ENCODE measurements around the gene MRPL41. TPM values are rescaled to one million over a fixed set of nuclear protein-coding genes. Genes with fewer than 3 reads are reported as not detected.

Gene MRPL41
- total and polyA plus RNA-seq, 2 of the 13 experiments (the other 11 are each of a cell fraction or from before 2014, with no cell fraction given) = 20.9 to 54.0 TPM

DNA sequence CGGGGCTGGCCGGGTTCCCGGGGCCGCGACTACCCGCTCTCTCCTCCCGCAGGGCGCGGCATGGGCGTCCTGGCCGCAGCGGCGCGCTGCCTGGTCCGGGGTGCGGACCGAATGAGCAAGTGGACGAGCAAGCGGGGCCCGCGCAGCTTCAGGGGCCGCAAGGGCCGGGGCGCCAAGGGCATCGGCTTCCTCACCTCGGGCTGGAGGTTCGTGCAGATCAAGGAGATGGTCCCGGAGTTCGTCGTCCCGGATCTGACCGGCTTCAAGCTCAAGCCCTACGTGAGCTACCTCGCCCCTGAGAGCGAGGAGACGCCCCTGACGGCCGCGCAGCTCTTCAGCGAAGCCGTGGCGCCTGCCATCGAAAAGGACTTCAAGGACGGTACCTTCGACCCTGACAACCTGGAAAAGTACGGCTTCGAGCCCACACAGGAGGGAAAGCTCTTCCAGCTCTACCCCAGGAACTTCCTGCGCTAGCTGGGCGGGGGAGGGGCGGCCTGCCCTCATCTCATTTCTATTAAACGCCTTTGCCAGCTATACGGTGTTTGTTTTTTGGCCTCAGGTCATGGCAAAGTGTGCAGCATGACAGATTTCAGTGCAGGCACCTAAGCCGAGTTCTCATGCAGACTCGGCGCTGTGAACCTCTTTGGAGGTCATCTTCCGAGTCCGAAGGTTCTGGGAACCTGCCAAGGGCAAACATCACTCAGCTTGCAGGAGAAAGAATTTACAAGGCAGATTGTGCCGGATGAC, 516 bp downstream of the MRPL41 start (continued):
- TF ChIP-seq ZNF652 (CRISPR knock-in tag; IDR thresholded peaks at IDR 0.05; ENCODE audit: borderline replicate concordance, low read depth) (no peak), ZNF615 (CRISPR knock-in tag; IDR thresholded peaks at IDR 0.05; ENCODE audit: borderline replicate concordance) (no peak), U2AF1 (optimal IDR thresholded peaks at IDR 0.05; ENCODE audit: low read depth, low read length) (no peak), ZBTB3 (CRISPR knock-in tag; IDR thresholded peaks at IDR 0.05; ENCODE audit: borderline replicate concordance, low read depth) (no peak), TAF15 (IDR thresholded peaks at IDR 0.05; ENCODE audit: low read depth, low read length, poor library complexity, severe bottlenecking) (no peak), YY1 (IDR thresholded peaks at IDR 0.05; ENCODE audit: insufficient read depth, insufficient replicate concordance, low read depth, low read length) (no peak), NR2C2 (CRISPR knock-in tag; IDR thresholded peaks at IDR 0.05; ENCODE audit: borderline replicate concordance) (peak; percentile 49; the same call in 1 of the 2 replicates), ZNF572 (CRISPR knock-in tag; IDR thresholded peaks at IDR 0.05) (no peak), NAIF1 (CRISPR knock-in tag; IDR thresholded peaks at IDR 0.05; ENCODE audit: borderline replicate concordance) (no peak), NFYC (CRISPR knock-in tag; IDR thresholded peaks at IDR 0.05) (no peak), HNRNPH1 (optimal IDR thresholded peaks at IDR 0.05; ENCODE audit: low read depth, low read length) (no peak), ZNF768 (CRISPR knock-in tag; IDR thresholded peaks at IDR 0.05) (no peak), CEBPB (IDR thresholded peaks at IDR 0.05; ENCODE audit: borderline replicate concordance, low read depth, low read length) (no peak), RNF2 (conservative IDR thresholded peaks at IDR 0.05; ENCODE audit: low read depth) (0 out of 2 replicates have a peak, but pooled peaks have one; percentile 45), ISL2 (CRISPR knock-in tag; IDR thresholded peaks at IDR 0.05) (no peak), JDP2 (CRISPR knock-in tag; IDR thresholded peaks at IDR 0.05; ENCODE audit: borderline replicate concordance) (no peak), TMF1 (CRISPR knock-in tag; IDR thresholded peaks at IDR 0.05; ENCODE audit: low read depth) (no peak), SMARCE1 (IDR thresholded peaks at IDR 0.05; ENCODE audit: borderline replicate concordance) (no peak), SRY (CRISPR knock-in tag; IDR thresholded peaks at IDR 0.05) (no peak), FLYWCH1 (CRISPR knock-in tag; IDR thresholded peaks at IDR 0.05) (no peak), MXD4 (CRISPR knock-in tag; IDR thresholded peaks at IDR 0.05) (no peak), RBFOX2 (IDR thresholded peaks at IDR 0.05; ENCODE audit: low read depth, low read length) (no peak), HOXA9 (CRISPR knock-in tag; IDR thresholded peaks at IDR 0.05; ENCODE audit: borderline replicate concordance) (no peak), IRX3 (CRISPR knock-in tag; IDR thresholded peaks at IDR 0.05; ENCODE audit: borderline replicate concordance, low read depth) (no peak), KMT2B (CRISPR knock-in tag; IDR thresholded peaks at IDR 0.05) (no peak), NFKB2 (CRISPR knock-in tag; IDR thresholded peaks at IDR 0.05; ENCODE audit: borderline replicate concordance) (peak; percentile 66; the same call in 1 of the 2 replicates)
- TF ChIP-seq, protein P1, sequence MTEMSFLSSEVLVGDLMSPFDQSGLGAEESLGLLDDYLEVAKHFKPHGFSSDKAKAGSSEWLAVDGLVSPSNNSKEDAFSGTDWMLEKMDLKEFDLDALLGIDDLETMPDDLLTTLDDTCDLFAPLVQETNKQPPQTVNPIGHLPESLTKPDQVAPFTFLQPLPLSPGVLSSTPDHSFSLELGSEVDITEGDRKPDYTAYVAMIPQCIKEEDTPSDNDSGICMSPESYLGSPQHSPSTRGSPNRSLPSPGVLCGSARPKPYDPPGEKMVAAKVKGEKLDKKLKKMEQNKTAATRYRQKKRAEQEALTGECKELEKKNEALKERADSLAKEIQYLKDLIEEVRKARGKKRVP (CRISPR knock-in tag; IDR thresholded peaks at IDR 0.05) = no peak
- TF ChIP-seq, protein P2, sequence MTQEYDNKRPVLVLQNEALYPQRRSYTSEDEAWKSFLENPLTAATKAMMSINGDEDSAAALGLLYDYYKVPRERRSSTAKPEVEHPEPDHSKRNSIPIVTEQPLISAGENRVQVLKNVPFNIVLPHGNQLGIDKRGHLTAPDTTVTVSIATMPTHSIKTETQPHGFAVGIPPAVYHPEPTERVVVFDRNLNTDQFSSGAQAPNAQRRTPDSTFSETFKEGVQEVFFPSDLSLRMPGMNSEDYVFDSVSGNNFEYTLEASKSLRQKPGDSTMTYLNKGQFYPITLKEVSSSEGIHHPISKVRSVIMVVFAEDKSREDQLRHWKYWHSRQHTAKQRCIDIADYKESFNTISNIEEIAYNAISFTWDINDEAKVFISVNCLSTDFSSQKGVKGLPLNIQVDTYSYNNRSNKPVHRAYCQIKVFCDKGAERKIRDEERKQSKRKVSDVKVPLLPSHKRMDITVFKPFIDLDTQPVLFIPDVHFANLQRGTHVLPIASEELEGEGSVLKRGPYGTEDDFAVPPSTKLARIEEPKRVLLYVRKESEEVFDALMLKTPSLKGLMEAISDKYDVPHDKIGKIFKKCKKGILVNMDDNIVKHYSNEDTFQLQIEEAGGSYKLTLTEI (CRISPR knock-in tag; conservative IDR thresholded peaks at IDR 0.05) = no peak
- TF ChIP-seq, protein P3, sequence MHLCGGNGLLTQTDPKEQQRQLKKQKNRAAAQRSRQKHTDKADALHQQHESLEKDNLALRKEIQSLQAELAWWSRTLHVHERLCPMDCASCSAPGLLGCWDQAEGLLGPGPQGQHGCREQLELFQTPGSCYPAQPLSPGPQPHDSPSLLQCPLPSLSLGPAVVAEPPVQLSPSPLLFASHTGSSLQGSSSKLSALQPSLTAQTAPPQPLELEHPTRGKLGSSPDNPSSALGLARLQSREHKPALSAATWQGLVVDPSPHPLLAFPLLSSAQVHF (CRISPR knock-in tag; IDR thresholded peaks at IDR 0.05) = no peak

Data from HepG2 (cell line).